Stimulated activated naive CD8-positive, alpha-beta T cell treated with anti-CD3 and anti-CD28 coated beads, Interleukin-15, Interleukin-2, amounts not matched to agents 100 U/mL and 50 U/mL, for 24 hours (primary cell): Measurements from ENCODE around the gene CHN1.

ENCODE experiments used
- ATAC-seq: fragments of 150-1000 bp; cut with Tn5 transposase; one replicate; pipeline ENCODE4 v1.10.0; 2021
- DNase-seq: peaks from one replicate; pipeline ENCODE4 v3.0.0; 2021

The CHN1 gene

DNA sequence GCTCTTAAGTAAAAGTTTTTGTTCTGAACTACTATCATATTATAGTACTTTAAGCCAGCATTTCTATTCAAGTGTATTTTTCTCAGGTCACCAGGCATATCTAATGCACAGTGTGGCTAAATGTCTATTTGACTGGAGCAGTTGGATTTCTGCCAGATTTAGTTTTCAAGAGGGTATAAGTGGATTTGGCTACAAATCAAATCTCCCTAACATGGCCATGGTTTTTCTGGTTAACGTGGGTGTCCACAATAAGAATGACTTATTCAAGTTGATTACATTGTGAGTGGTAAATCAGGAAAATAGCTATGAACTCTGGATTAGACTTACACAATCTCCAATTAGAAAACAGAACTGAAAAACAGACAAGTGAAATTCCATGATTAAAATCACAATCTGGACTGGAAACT is 5.7 kb upstream of the CHN1 start:
- DNase-seq (no peak), ATAC-seq (no peak)

DNA sequence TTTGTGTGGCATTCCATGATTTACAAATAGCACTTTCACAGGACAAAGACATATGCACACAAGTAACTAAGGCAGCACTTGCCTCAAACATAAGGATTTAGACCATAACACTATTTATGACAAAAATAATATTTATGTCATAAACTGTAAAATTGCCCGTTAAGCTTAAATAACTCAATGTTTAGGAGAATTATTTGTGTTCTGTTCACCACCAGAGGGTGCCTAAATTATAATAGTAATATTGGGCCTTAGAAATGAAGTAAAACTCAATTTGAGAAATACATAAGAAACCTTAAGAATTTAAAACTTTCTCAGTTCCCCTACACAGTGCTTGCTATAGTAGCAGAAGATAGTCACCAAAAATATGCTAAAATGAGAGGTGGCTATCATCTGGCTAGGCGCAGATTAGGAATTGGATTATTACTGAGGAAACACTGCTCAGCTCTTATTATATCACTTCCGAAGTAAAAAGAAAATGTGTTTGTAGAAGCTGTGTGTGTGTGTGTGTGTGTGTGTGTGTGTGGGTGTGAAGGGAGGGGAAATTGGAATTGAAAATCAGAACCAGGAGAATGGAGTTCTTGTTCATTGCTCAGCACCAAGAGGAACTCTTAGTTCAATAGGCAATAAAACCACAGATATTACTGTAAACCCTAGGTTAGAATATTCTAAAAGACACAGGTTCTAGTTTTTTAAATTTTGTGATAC is 4.9 kb upstream of the CHN1 start:
- no peak for ATAC-seq
- no peak for DNase-seq

DNA sequence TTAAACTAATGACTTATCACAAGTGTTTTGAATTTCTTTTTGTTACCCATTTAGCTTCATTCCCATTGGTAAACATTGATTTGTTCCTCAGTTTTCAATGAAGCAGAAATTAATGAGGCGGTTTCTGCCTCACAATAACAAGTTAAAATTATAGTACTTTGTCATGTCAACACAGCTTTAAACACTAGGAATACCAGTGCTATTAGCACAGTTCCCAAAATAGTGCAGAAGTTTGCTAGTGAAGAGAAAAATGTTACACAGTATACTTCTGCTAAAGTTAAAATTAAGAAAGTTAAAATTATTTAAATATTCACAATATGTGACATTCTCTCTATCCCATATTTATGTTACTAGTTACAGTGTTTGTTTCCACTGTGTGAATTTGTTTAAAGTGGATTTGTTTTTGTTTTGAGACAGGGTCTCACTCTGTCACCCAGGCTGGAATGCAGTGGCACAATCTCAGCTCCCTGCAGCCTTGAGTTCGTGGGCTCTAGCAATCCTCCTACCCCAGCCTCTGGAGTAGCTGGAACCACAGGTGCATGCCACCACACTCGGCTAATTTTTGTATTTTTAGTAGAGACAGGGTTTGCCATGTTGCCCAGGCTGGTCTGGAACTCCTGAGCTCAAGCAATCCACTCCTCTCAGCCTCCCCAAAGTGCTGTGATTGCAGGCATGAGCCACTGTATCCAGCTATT is 3.8 kb upstream of the CHN1 start:
- DNase-seq: no peak
- no peak for ATAC-seq

DNA sequence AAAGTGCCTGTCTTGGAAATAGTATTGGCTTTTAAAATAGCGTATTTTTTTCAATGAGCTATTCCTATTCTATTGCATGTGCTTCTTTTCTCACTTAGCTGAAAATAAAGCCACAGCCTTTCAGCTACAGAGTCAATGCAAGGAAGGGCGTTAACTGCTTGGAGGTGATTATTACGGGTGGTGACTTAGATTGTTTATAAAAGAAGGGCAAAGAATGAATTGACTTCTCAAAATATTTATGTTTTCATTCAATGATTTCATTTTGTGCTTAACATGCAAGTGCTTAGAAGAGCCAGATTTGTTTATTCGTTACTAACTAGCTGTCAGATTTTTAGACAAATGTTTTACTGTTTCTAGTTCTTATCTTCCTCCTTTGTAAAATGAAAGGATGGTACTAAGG is 2.8 kb upstream of the CHN1 start:
- no peak for DNase-seq
- ATAC-seq: no peak

DNA sequence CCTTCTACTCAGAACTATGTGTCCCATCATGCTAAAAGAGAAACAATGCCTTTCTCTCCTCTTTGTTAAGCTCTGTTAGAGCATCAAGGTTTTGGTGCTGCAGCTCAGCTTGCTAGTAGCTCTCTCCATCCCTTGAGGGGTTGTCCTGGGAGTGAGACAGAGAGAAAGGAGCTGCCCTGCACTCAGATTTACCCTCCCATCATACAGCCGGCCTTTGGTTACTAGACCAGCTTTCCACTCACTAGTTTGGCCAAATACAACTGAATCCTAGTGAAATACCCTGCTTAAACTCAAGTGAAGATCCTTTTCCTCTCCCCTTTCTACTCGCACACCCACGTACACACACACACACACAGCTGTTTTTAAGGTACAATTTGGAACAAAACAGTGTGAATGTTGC is 2.3 kb upstream of the CHN1 start:
- no peak for ATAC-seq
- DNase-seq: no peak

DNA sequence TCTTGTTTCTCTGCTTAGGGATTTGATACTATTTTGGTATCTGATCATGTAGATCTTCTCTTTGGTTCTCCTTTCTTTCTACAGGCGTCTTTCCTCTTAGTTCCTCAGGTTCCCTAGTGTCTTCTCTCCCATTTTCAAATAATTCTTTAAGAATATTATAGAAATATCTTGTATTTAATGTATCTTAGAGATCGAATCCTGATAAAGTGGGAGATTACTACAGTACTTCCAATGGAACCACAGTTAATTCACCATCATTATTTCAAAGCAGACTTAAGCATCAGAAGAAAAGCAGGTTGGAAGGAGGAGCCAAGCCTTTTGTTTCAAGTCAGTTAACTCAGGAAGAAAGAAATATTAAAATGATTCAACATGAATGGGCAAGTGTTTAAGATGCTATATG is 1.1 kb upstream of the CHN1 start:
- ATAC-seq (no peak), DNase-seq (no peak)

DNA sequence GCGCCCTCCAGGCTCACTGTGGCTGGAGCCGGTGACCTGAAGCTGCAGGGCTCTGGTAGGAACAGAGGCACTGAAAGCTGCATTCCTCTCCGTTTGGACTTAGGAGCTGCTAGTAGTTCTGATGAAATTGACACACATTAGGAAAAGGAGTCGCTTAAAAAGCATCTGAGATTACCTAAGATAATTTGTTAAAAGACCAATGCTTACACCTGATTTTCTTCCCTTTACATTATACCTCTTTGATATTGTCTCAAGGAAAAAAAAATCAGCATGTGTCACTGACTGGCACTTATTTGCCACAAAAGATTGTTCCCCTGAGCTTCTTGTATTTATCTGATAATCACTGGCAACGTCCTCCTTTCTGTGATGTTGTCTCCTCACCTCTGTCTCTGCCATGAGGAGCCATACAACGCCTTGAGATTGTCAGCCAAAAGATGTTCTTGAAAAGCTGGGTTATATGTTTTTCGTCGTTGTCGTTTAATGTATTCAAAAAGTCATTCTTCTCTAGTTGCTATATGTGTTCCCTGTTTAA is 618 bp upstream of the CHN1 start:
- ATAC-seq: no peak

DNA sequence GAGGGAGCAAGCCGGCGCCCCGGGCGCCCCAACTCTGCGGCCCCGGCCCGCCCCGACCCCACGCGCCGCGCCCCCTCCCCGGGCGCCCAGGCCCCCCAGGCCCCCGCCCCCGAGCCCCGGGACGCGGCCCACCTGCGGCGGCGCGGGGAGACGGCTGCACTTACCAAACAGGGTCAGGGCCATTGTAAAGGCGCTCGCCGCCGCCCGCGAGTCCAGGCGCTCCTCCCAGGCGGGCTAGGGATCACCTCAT is 526 bp downstream of the CHN1 start:
- ATAC-seq: peak; percentile 56
- no peak for DNase-seq

More for the DNA sequence above, 618 bp upstream of the CHN1 start:
- DNase-seq: no peak

DNA sequence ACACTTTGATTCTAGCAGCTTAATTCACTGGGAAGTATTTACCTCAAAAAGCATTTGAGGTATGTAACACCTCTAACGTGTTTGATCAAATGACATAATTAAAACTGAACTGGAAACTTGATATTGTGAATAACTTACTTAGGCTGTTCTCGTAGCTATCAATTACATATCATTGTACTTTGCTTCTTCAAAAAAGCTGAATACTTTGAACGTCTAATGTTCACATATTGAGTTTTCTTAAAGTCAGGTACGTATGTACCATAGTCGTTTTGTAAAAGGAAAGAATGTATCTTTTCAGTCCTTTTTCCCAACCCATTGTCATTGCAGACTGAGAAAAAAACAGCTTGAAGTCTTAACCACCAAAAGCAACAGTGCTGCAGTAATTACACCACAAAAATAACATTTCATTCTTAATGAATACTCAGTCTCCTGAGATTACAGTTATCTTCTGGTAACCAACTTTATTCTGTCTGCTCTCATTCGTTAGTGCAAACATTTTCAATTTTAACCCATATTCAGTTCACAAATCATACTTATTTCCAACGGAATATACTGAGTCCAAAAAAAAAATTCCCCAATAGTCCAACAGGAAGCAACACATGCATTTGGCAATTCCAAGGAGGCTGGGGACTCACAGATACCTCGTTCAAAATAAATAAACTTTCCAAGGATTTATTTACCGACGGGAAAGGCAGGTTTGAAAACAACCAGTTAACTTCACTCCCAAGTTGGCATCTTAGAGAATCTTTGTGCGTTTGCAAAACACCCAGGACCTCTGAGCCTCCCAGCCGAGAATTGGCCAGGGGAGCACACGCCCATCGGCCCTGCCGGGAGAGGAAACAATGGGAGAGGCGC is 1.1 kb downstream of the CHN1 start:
- ATAC-seq (no peak), DNase-seq (no peak)

DNA sequence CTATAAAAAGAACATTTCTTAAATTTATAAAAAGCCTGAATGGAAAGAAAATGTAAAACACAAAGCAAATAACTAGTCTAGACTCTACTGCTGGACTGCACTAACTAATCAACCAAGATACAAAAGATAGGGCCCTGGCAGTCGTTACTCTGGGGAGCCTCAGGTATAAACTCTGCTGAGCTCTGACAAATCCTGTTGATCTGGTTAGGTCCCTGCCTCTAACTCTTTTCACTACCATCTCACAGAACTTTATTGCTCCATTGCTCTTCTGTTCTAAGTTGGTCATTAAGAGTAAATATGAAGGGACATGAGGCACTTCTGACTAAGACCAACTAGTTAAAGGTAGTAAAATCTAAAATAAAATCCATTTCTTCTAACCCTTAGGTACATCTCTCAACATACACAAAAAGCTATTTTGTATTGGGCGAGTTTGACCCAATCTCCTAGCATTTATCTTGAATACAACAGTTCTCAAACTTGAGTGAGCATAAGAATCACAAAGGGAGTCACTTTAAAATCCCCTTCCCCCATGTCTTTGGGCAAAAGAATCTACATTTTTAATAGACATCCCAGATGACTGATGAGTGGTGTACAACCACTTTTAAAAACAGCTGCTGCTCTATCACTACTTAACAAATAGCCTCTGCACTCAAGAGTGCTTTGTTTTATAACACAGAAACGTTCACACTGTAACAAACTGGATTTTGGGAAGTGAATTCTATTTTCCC is 2.5 kb downstream of the CHN1 start:
- ATAC-seq (no peak), DNase-seq (no peak)

DNA sequence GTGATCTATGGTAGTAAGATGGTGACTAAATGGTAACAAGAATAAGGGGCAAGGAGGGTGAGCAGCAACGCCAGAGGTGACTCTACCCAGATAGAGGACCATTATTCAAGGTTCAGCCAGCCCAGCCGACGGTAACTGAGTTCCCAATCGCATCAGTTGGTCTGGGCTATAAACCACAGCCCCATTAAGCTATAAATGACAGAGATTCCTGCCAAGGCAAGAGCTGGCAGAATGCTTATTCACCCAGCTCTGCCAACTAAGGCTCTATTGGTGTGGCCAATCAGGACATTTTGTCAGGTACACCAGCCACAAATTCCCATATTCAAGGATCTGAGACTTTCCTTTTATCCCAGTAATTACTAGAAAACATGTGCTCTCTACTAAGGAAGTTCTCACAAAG is 3.6 kb downstream of the CHN1 start:
- DNase-seq: no peak
- ATAC-seq: no peak

DNA sequence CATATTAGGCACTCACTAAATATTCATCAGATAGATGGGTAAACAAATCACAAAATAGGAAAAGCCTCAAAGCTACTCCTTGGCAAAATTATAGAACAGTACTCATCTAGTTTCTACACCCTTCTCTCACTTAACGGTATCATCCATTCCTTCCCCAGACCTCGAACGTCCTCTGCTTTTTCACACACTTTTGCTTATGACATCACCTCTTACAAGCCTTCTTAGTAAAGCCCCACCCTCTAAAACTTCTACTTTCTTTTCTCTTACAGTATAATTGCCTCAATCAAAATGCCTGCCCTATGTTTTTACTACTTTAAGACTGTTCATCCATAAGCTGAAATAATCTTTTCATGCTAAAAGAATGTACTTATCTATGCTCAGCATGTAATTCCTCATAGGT is 8.1 kb downstream of the CHN1 start:
- ATAC-seq (no peak), DNase-seq (no peak)

DNA sequence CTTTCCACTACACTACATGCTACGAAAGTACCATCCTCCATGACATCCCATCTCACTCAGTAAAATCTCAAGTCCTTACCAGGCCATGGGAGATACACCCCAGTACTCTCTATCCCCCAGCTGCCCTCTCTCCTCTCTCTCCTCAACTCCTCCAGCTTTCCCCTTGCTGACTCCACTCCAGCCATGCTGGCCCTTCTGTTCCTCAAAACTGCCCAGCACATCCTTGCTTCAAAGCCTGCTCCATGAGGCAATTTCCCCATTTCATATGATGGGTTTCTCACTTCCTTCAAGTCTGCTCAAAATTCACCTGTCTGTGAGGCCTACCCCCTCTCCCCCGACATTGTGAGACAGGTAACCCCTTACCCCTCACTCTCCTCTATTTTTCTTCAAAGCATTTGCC is 8.6 kb downstream of the CHN1 start:
- no peak for DNase-seq
- ATAC-seq: no peak

DNA sequence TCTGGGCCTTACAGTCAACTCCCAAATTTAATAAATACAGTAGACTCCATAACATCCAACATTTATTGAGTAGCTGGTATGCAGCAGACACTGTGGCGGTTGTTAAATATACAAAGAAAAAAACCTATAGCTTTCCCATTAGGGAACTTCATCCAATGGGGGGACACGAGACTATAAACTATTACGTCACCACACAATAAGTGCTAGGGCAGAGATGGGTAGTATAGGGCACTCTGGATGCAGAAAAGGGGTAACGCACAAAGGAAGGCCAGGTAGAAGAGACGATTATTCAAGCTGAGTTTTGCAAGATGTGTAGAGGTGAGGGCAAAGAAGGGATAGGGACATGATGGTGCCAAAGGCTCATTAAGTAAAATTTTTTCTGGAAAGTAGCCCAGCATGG is 10.8 kb downstream of the CHN1 start:
- no peak for ATAC-seq
- no peak for DNase-seq

DNA sequence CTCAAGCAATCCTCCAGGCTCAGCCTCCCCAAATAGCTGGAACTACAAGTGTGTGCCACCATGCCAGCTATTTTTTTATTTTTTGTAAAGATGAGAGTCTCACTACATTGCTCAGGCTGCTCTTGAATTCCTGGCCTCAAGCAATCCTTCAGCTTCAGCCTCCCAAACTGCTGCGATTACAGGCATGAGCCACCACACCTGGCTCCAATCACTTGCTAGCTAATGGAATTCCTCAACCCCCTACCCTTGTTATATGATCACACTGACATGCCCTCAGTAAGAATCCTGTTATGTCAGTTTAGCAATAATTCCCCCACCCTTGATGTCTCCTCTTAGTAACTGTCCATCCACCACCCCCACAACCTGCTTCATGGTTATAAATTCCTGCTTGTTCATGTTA is 12.3 kb downstream of the CHN1 start:
- ATAC-seq: no peak
- no peak for DNase-seq

DNA sequence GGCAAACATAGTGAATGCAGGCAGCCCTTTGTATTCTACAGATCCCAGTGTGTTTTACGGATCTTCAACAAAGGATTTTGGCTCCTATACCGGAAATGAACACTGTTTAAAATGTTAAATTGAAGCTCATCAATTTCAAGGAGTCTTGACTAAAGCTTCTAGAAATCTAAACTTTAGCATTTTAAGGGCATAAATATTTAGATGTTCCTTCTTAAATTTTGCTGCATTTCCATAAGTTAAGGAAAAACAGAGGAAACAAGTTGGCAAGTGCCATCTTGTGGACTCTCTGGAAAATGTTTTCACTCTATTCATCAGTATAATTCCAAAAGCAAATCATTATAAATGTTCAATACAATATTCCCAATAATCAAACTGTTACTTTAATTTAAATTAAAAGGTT is 19.6 kb downstream of the CHN1 start:
- ATAC-seq: no peak
- no peak for DNase-seq

DNA sequence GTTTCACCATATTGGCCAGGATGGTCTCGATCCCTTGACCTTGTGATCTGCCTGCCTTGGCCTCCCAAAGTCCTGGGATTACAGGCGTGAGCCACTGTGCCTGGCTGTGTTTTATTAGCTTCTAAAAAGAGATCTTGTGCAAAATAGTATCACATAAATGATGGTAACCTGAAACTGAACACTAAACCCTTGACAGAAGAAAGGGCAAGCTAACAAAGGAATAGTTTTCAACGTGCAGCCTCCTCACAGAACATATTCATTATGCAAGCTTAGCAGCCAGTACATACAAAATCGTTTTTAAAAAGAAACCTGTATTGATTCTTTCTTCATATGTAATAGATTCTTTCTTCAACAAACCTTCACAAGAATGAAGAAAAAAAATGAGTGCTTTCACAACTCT is 20.6 kb downstream of the CHN1 start:
- ATAC-seq (no peak), DNase-seq (no peak)

DNA sequence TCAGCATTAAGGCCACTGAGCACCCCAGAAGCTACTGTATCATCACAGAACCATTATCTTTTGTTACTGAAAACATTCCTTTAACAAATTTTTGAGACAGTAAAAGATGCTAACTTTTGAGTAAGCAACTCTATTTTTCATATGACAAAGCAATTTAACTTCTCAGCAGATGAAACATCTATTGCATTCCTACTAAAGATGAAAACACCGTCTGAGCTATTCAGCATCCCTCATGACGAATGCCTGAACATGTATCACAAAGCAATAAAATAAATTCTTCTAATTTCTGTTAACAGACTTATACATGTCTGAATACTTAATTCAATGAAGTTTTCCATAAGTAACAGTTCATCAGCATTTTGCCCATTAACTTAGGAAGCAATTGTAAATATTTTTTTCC is 23.9 kb downstream of the CHN1 start:
- ATAC-seq (no peak), DNase-seq (no peak)

DNA sequence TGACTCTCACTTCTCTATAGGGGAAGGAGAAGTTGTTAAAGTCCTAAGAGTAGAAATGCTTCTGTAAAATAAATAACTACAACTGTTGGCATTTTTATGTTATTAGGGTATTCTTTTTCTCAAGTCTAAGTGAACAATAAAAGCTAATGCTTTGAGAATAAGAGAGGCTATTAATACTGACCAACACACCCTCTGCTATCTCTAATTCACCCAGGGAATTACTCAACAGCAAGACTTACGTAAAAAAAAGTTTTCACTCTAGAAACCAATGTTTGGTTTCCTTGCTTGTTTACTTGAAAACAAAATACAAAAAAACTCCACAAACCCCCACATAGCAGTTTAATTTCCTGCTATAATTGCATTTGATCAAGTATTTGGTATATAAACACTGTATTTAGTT is 25.2 kb downstream of the CHN1 start:
- no peak for ATAC-seq

DNA sequence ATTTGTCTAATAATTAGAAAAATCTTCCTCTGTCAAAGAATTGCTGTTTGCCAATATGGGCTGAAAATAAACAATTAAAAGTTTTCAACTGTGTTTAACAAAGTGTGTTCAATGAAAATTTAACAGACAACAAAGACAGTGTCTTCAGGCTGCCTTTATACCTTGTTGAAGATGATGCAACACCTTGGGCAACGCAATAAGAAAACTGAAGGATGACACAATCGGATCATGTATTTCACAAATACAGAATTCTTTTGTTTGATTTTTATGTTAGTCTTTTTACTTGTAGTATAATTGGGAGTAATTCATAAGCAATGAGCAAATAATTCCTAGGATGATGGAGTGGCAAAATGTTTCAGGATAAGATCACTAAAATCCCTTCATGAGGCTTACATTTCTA is 27.8 kb downstream of the CHN1 start:
- DNase-seq: no peak
- ATAC-seq: no peak

More for the DNA sequence above, 25.2 kb downstream of the CHN1 start:
- no peak for DNase-seq

DNA sequence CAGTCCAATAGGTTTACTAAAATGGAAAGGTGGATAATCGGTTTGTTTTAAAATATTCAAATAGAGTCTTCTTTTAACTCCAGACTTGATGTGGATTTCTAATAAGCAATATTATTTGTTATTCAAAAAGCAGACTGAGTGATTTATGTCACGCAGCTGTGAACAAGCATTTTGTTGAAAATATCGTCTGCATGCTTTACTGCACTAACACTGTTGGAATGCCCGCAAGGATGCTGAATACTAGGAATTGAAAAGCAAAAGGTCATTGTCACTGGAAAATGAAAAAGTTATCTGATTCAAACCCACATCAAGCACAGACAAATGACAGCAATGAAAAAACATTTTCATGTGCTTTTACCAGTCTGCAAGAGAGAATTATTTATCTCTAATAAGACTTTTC is 31.1 kb downstream of the CHN1 start:
- DNase-seq (no peak), ATAC-seq (no peak)

DNA sequence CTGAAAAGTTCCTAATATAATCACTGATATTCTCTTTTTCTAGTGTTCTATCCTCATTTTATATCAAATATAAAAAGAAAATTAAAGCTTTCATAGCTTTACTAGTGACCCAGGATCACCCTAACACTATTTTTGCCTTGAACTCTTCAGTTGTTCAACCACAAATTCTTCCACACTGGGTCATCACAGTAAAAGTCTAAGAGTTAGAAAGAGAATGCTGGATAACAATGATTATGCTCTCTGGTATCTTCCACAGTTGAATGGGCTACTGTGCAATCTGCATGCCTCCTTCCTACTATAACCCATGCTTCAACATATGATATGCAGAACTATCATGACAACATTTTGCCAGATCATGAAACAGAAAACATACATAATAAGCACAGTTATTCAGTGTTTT is 32.3 kb downstream of the CHN1 start:
- ATAC-seq (no peak), DNase-seq (no peak)
